DOHH2 (cell line): Measurements from ENCODE around the gene GPR153.

Experiments used
- CTCF ChIP-seq: fragments of 200-600 bp; sonication (generic); IDR thresholded peaks from one replicate; pipeline ENCODE4 v1.5.1; 2014; ENCODE audit warnings: antibody characterized with exemption, mild to moderate bottlenecking, low read depth, low read length; ENCODE audit not compliant: poor library complexity, severe bottlenecking
- EZH2phosphoT487 ChIP-seq: fragments of 200-600 bp; sonication (generic); IDR thresholded peaks from 2 replicates; pipeline ENCODE4 v1.6.1; 2017; ENCODE audit warnings: borderline replicate concordance, mild to moderate bottlenecking, antibody characterized with exemption, low read length, moderate library complexity, mixed read lengths

- TF ChIP-seq CTCF = no peak
- TF ChIP-seq EZH2phosphoT487 = no peak
These were observed 414 bp downstream of the GPR153 start for GRCh38 chr1:6260433-6260934.
